ENCODE results near the gene PTPRF. TPM values are rescaled to one million over a fixed set of nuclear protein-coding genes. Genes with fewer than 3 reads are reported as not detected.

PTPRF gene
- total RNA-seq, 5 donors from 2014 or later (not counting 1 experiment from before 2014, with no cell fraction given) = 0.07 to 2.6 (median 1.9) TPM

GRCh38 chr1:43543567-43543966 is 12.9 kb downstream of the PTPRF start:
- H3K36me3 ChIP-seq (ENCODE audit: control insufficient read depth in 2 of 2, extremely low read depth in 1 of 2, insufficient read depth in 1 of 2, low read length in 1 of 2) = no peaks in the 10 kb centered on the region
- POLR2A ChIA-PET = no interaction called here
- DNase-seq (no peak), ATAC-seq (replicated peaks in 1 of 4) (no peak)
- H3K27me3 ChIP-seq (replicated peaks in 1 of 2; ENCODE audit: control insufficient read depth in 2 of 2, extremely low read depth in 1 of 2, insufficient read depth in 2 of 2, low read length in 1 of 2) = peaks cover 0 to 37% of the 10 kb centered on the region in 2 experiments
- H3K4me1 ChIP-seq (ENCODE audit: control insufficient read depth in 1 of 2, extremely low read depth in 1 of 2, insufficient read depth in 2 of 2, low read length in 2 of 2) = peaks cover 0 to 7% of the 10 kb centered on the region in 2 experiments
- Mint-ChIP-seq H3K27me3 (peaks cover 8 to 11% of the 10 kb centered on the region in 2 donors), H3K4me3 (no peak overlapping the region), H3K36me3 (no peaks in the 10 kb centered on the region), H3K27ac (no peak overlapping the region), H3K9me3 (no peaks in the 10 kb centered on the region), H3K4me1 (peaks cover 0 to 10% (median 8%) of the 10 kb centered on the region in 3 donors)
- H3K9me3 ChIP-seq = no peaks in the 10 kb centered on the region
- WGBS (ENCODE audit: insufficient coverage) = 92% methylated on average over 3 of the region's 8 CpGs
- CTCF ChIA-PET = no interaction called here
- no peak overlapping the region for H3K4me3 ChIP-seq (ENCODE audit: control insufficient read depth in 1 of 2, extremely low read depth in 1 of 2, low read length in 1 of 2)
- no peak overlapping the region for H3K27ac ChIP-seq (ENCODE audit: low read length)

- ChIA-PET POLR2A (no interaction called here), CTCF (no interaction called here)
- no peak overlapping the region for H3K4me3 Mint-ChIP-seq
- ATAC-seq (replicated peaks in 1 of 4) (no peak), DNase-seq (no peak)
- peaks cover 8 to 14% of the 10 kb centered on the region in 2 donors for H3K27me3 Mint-ChIP-seq
- H3K27ac ChIP-seq (ENCODE audit: low read length) = no peak overlapping the region
- no peaks in the 10 kb centered on the region for H3K9me3 Mint-ChIP-seq
- WGBS (ENCODE audit: insufficient coverage) = 81% methylated on average over 7 of the region's 12 CpGs
- H3K4me1 Mint-ChIP-seq = peaks cover under 1 to 6% (median 3%) of the 10 kb centered on the region in 3 donors
- no peaks in the 10 kb centered on the region for H3K36me3 Mint-ChIP-seq
- H3K4me3 ChIP-seq (ENCODE audit: control insufficient read depth in 1 of 2, extremely low read depth in 1 of 2, low read length in 1 of 2) = no peak overlapping the region
- H3K27ac Mint-ChIP-seq = no peak overlapping the region
- H3K4me1 ChIP-seq (ENCODE audit: control insufficient read depth in 1 of 2, extremely low read depth in 1 of 2, insufficient read depth in 2 of 2, low read length in 2 of 2) = peaks cover 0 to 5% of the 10 kb centered on the region in 2 experiments
- H3K27me3 ChIP-seq (replicated peaks in 1 of 2; ENCODE audit: control insufficient read depth in 2 of 2, extremely low read depth in 1 of 2, insufficient read depth in 2 of 2, low read length in 1 of 2) = peaks cover 0 to 43% of the 10 kb centered on the region in 2 experiments
- H3K36me3 ChIP-seq (ENCODE audit: control insufficient read depth in 2 of 2, extremely low read depth in 1 of 2, insufficient read depth in 1 of 2, low read length in 1 of 2) = no peaks in the 10 kb centered on the region
- H3K9me3 ChIP-seq = no peaks in the 10 kb centered on the region
These were observed 14.6 kb downstream of the PTPRF start for GRCh38 chr1:43545339-43545694.

- Mint-ChIP-seq H3K4me1 (peaks cover 5 to 7% (median 6%) of the 10 kb centered on the region in 3 donors), H3K27ac (no peak overlapping the region), H3K4me3 (no peak overlapping the region), H3K36me3 (no peaks in the 10 kb centered on the region), H3K27me3 (peaks cover 8 to 19% of the 10 kb centered on the region in 2 donors), H3K9me3 (no peaks in the 10 kb centered on the region)
- ChIA-PET CTCF (no interaction called here), POLR2A (no interaction called here)
- Histone ChIP-seq H3K27me3 (replicated peaks in 1 of 2; ENCODE audit: control insufficient read depth in 2 of 2, extremely low read depth in 1 of 2, insufficient read depth in 2 of 2, low read length in 1 of 2) (peaks cover 0 to 47% of the 10 kb centered on the region in 2 experiments), H3K36me3 (ENCODE audit: control insufficient read depth in 2 of 2, extremely low read depth in 1 of 2, insufficient read depth in 1 of 2, low read length in 1 of 2) (no peaks in the 10 kb centered on the region), H3K4me3 (ENCODE audit: control insufficient read depth in 1 of 2, extremely low read depth in 1 of 2, low read length in 1 of 2) (no peak overlapping the region), H3K9me3 (no peaks in the 10 kb centered on the region), H3K27ac (ENCODE audit: low read length) (no peak overlapping the region), H3K4me1 (ENCODE audit: control insufficient read depth in 1 of 2, extremely low read depth in 1 of 2, insufficient read depth in 2 of 2, low read length in 2 of 2) (peaks cover 0 to 7% of the 10 kb centered on the region in 2 experiments)
- ATAC-seq (replicated peaks in 1 of 4) (no peak), DNase-seq (no peak)
- 37% methylated on average over 4 of the region's 12 CpGs for WGBS (ENCODE audit: insufficient coverage)
These were observed 15.2 kb downstream of the PTPRF start for GRCh38 chr1:43545695-43546387.

GRCh38 chr1:43546388-43547100 is 15.9 kb downstream of the PTPRF start:
- ATAC-seq (replicated peaks in 1 of 4) (no peak), DNase-seq (no peak)
- H3K4me3 ChIP-seq (ENCODE audit: control insufficient read depth in 1 of 2, extremely low read depth in 1 of 2, low read length in 1 of 2) = no peak overlapping the region
- Mint-ChIP-seq H3K36me3 (no peaks in the 10 kb centered on the region), H3K4me3 (no peak overlapping the region), H3K27ac (no peak overlapping the region), H3K4me1 (peaks cover 5 to 7% (median 6%) of the 10 kb centered on the region in 3 donors), H3K9me3 (no peaks in the 10 kb centered on the region), H3K27me3 (peaks cover 8 to 23% of the 10 kb centered on the region in 2 donors)
- peaks cover 0 to 48% of the 10 kb centered on the region in 2 experiments for H3K27me3 ChIP-seq (replicated peaks in 1 of 2; ENCODE audit: control insufficient read depth in 2 of 2, extremely low read depth in 1 of 2, insufficient read depth in 2 of 2, low read length in 1 of 2)
- peaks cover 0 to 7% of the 10 kb centered on the region in 2 experiments for H3K4me1 ChIP-seq (ENCODE audit: control insufficient read depth in 1 of 2, extremely low read depth in 1 of 2, insufficient read depth in 2 of 2, low read length in 2 of 2)
- ChIA-PET CTCF (no interaction called here), POLR2A (no interaction called here)
- H3K9me3 ChIP-seq = no peaks in the 10 kb centered on the region
- whole genome bisulfite sequencing (ENCODE audit: insufficient coverage) = 85% methylated on average over 13 of the region's 15 CpGs
- no peak overlapping the region for H3K27ac ChIP-seq (ENCODE audit: low read length)
- H3K36me3 ChIP-seq (ENCODE audit: control insufficient read depth in 2 of 2, extremely low read depth in 1 of 2, insufficient read depth in 1 of 2, low read length in 1 of 2) = no peaks in the 10 kb centered on the region

GRCh38 chr1:43547538-43548072 is 16.9 kb downstream of the PTPRF start:
- H3K27ac ChIP-seq (ENCODE audit: low read length) = no peak overlapping the region
- no peak overlapping the region for H3K4me3 ChIP-seq (ENCODE audit: control insufficient read depth in 1 of 2, extremely low read depth in 1 of 2, low read length in 1 of 2)
- peaks cover 8 to 26% of the 10 kb centered on the region in 2 donors for H3K27me3 Mint-ChIP-seq
- no peak for DNase-seq
- no peaks in the 10 kb centered on the region for H3K36me3 Mint-ChIP-seq
- no peaks in the 10 kb centered on the region for H3K36me3 ChIP-seq (ENCODE audit: control insufficient read depth in 2 of 2, extremely low read depth in 1 of 2, insufficient read depth in 1 of 2, low read length in 1 of 2)
- no peak overlapping the region for H3K27ac Mint-ChIP-seq
- POLR2A ChIA-PET = no interaction called here
- 90% methylated on average over 10 of the region's 11 CpGs for WGBS (ENCODE audit: insufficient coverage)
- H3K9me3 ChIP-seq = no peaks in the 10 kb centered on the region
- no peaks in the 10 kb centered on the region for H3K9me3 Mint-ChIP-seq
- no peak for ATAC-seq (replicated peaks in 1 of 4)
- no peak overlapping the region for H3K4me3 Mint-ChIP-seq
- CTCF ChIA-PET = no interaction called here
- peaks cover 0 to 7% of the 10 kb centered on the region in 2 experiments for H3K4me1 ChIP-seq (ENCODE audit: control insufficient read depth in 1 of 2, extremely low read depth in 1 of 2, insufficient read depth in 2 of 2, low read length in 2 of 2)
- H3K27me3 ChIP-seq (replicated peaks in 1 of 2; ENCODE audit: control insufficient read depth in 2 of 2, extremely low read depth in 1 of 2, insufficient read depth in 2 of 2, low read length in 1 of 2) = peaks cover 0 to 48% of the 10 kb centered on the region in 2 experiments
- peaks cover 5 to 7% (median 6%) of the 10 kb centered on the region in 3 donors for H3K4me1 Mint-ChIP-seq

- ChIA-PET POLR2A (no interaction called here), CTCF (interaction anchor here in 1 of 2 donors (0.6 kb wide), 1 partner anchor 70 kb away, joined by 4 read pairs; no protein-coding TSS in a partner anchor)
- Histone ChIP-seq H3K27me3 (replicated peaks in 1 of 2; ENCODE audit: control insufficient read depth in 2 of 2, extremely low read depth in 1 of 2, insufficient read depth in 2 of 2, low read length in 1 of 2) (peaks cover 0 to 50% of the 10 kb centered on the region in 2 experiments), H3K4me1 (ENCODE audit: control insufficient read depth in 1 of 2, extremely low read depth in 1 of 2, insufficient read depth in 2 of 2, low read length in 2 of 2) (peaks cover 0 to 7% of the 10 kb centered on the region in 2 experiments), H3K4me3 (ENCODE audit: control insufficient read depth in 1 of 2, extremely low read depth in 1 of 2, low read length in 1 of 2) (no peak overlapping the region), H3K36me3 (ENCODE audit: control insufficient read depth in 2 of 2, extremely low read depth in 1 of 2, insufficient read depth in 1 of 2, low read length in 1 of 2) (no peaks in the 10 kb centered on the region), H3K9me3 (no peaks in the 10 kb centered on the region), H3K27ac (ENCODE audit: low read length) (no peak overlapping the region)
- Mint-ChIP-seq H3K27ac (no peak overlapping the region), H3K4me1 (peaks cover 5 to 7% (median 6%) of the 10 kb centered on the region in 3 donors), H3K27me3 (peaks cover 8 to 26% of the 10 kb centered on the region in 2 donors), H3K9me3 (no peaks in the 10 kb centered on the region), H3K36me3 (no peaks in the 10 kb centered on the region), H3K4me3 (peak overlapping the region in 1 of 3 donors; percentile 65)
- 79% methylated on average over 12 of the region's 18 CpGs for WGBS (ENCODE audit: insufficient coverage)
- ATAC-seq (replicated peaks in 1 of 4) (no peak), DNase-seq (no peak)
These were observed 17.9 kb downstream of the PTPRF start for GRCh38 chr1:43548285-43549271.

All from T-cell (primary cell).